Epithelial cell of proximal tubule (primary cell): ENCODE data around the gene PAQR5. TPM values are rescaled to one million over a fixed set of nuclear protein-coding genes. Genes with fewer than 3 reads are reported as not detected.

Source experiments
- DNase-seq: peaks from one replicate; pipeline ENCODE4 v3.0.0-alpha.2; 2011; ENCODE audit warnings: low read depth
- H3K4me3 ChIP-seq: 2 replicates; pipeline ENCODE4 v1.5.1; 2011; ENCODE audit warnings: low read depth, mild to moderate bottlenecking, low read length
- total RNA-seq: library from RNA; depleted of rRNA; stranded (reverse); fragments of >200 nt; gene quantifications from 2 replicates; pipeline ENCODE4 v1.2.3, GENCODE V29; 2015
- TF ChIP-seq, protein P1 (sequence below): conservative IDR thresholded peaks from 2 replicates; pipeline ENCODE4 v1.5.1; 2012; ENCODE audit warnings: low read depth, mild to moderate bottlenecking, low read length

PAQR5 gene
- total RNA-seq, 1 donor from 2014 or later, result 9.5 TPM

DNA sequence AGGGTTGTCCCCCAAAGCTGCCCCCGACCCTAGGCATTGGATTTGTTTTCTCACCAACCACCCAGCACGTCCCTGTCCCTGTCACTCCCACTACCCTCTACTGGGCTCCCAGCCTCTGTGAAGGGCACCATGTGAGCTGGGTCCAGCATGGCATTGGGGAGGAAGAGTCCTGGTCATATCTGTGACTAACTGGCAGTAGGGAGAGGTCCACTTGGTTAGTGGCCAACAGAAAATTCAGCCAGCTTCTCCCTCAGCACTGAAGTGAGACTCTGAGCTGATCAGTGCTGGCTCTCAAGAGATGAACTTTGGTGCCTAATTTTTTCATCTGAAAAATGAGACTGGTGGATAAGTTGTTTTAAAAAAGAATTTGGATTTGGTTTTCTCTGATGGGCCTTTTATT lies 104.1 kb downstream of the PAQR5 start:
- TF ChIP-seq, protein P1, sequence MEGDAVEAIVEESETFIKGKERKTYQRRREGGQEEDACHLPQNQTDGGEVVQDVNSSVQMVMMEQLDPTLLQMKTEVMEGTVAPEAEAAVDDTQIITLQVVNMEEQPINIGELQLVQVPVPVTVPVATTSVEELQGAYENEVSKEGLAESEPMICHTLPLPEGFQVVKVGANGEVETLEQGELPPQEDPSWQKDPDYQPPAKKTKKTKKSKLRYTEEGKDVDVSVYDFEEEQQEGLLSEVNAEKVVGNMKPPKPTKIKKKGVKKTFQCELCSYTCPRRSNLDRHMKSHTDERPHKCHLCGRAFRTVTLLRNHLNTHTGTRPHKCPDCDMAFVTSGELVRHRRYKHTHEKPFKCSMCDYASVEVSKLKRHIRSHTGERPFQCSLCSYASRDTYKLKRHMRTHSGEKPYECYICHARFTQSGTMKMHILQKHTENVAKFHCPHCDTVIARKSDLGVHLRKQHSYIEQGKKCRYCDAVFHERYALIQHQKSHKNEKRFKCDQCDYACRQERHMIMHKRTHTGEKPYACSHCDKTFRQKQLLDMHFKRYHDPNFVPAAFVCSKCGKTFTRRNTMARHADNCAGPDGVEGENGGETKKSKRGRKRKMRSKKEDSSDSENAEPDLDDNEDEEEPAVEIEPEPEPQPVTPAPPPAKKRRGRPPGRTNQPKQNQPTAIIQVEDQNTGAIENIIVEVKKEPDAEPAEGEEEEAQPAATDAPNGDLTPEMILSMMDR, result no peak
- H3K4me3 ChIP-seq, result no peak overlapping the region
- DNase-seq, result no peak

DNA sequence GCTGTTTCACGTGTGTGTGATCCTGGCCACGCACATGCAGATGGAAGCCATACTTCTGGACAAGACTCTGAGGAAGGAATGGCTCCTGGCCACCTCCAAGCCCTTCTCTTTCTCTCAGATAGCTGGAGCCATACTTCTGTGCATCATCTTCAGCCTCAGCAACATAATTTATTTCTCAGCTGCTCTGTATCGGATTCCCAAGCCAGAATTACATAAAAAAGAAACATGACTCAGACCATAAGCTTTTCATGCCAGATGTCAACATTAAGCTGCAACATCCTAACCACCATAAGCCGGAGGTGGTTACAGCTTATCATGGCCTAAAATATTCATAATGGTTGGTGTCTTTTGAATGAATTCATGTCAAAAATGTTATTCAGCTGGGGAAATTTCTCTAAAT lies 104.9 kb downstream of the PAQR5 start:
- no peak for DNase-seq
- H3K4me3 ChIP-seq, result no peak overlapping the region
- TF ChIP-seq, protein P1, result no peak

DNA sequence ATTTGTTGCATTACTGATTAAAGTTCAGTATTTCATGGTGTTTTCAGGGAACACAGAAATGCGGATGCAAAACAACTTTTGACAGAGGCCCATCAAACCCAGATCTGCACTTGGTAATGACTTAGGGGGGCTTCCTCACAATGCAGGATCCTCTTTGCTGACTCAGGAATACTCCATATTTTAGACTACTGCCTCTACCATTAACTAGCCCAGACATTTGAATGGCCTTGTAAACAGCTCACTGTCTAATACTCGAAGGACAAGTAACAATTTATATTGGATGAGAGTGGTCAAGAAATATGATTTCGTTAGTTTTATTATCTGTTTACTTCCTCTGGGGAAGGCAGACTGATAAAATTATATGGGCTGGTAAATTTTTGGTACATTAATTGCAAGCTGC lies 106.4 kb downstream of the PAQR5 start:
- DNase-seq, result no peak
- H3K4me3 ChIP-seq, result no peak overlapping the region
- TF ChIP-seq, protein P1, result no peak

DNA sequence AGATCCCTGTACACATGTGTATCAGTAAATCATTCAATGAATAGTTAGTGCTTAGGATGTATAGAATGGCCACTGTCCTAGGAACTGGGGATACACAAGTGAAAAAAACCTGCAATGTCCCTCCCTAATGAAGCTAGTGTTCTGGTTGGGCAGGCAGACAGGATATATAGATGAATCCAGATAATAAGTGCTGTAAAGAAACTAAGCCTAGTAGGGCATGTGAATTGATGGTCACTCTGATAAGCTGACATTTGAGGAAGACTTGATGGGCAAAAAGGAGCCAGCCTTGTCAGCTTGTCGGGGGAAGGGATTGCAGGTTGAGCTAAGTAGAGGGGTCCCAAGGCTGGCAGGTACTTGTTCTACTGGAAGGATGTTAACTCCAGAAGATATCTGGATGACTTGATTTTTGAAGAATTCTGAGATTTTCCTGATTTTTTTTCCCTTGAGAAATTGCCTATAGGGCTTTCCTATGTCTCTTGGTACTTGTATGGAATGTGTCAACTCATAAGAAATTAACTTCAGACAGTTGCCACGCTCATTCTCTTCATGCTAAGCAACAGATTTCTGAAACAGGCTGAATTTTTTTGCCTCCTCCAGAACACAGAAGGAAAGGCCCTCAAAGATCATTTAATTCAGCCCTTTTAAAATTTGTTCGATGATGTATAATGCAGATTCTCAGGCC lies 109.1 kb downstream of the PAQR5 start:
- TF ChIP-seq, protein P1, result no peak
- H3K4me3 ChIP-seq, result no peak overlapping the region
- DNase-seq, result no peak

DNA sequence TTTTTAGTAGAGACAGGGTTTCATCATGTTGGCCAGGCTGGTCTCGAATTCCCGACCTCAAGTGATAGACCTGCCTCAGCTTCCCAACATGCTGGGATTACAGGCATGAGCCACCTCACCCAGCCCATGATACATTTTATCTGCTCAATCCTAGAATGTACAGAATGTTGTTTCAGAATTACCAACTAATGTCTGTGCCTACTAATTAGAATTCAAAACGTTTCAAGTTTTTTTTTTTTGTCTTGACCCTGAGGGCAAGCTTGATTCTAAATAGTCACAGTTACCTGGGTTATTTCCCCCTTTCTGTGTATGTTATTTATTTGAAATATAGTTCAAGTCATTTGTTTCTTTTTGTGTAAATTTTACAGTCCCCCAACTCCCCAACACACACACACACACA lies 110.1 kb downstream of the PAQR5 start:
- H3K4me3 ChIP-seq, result no peak overlapping the region
- no peak for DNase-seq
- TF ChIP-seq, protein P1, result no peak

DNA sequence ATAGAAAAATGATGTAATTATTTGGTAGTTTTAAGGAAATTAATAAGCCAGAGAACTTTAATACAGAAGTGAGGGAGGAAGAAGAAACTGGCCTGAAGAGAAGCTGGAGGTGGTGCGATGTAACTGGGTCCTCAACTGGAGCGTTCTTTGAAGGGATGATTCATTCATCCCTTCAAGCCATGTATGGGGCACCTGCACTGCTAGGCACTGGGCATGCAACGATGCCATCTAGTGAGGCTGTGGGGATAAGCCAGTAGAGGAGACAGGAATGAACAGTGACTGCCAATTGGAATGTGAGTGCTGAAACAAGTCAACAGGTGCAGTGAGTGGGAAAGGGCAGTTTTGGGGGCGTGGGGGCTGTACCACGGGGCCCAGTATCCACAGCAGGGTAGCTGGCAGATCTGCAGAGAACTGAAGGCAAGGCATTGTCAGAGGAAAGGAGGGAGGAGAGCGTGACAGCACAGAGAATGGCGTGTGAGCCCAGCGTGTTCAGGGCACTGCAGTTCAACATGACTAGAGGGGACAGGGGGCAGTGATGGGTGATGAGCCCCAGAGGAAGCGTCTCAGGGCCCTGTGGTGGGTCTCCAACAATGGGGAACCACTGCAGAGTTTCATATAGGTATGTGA lies 111.6 kb downstream of the PAQR5 start:
- DNase-seq, result no peak
- TF ChIP-seq, protein P1, result peak; percentile 78

DNA sequence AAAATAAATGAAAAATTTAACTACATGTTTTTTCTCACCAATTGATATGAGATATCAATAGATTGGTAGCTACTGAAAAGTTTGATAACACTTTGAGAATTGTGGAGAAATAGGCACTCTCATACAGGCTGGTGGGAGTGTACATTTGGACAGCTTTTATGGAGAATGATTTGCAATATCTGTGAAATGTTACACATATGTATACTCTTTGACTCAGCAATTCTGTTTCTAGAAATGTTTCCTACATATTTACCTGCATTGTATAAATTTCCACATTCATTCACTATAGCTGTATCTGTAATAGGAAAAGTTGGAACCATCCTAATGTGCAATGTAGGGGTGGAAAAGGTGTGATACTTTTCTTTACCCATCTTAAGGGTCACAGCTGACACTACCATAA lies 113.6 kb downstream of the PAQR5 start:
- TF ChIP-seq, protein P1, result no peak
- DNase-seq, result no peak
- no peak overlapping the region for H3K4me3 ChIP-seq

More for the DNA sequence above, 111.6 kb downstream of the PAQR5 start:
- no peak overlapping the region for H3K4me3 ChIP-seq
